Bronchial epithelial cell (primary cell): ENCODE data around the gene NCBP2. TPM values are rescaled to one million over a fixed set of nuclear protein-coding genes. Genes with fewer than 3 reads are reported as not detected.

Experiments
- DNase-seq: peaks from one replicate; pipeline ENCODE4 v3.0.0-alpha.2; 2010; ENCODE audit warnings: low read depth
- FAIRE-seq: peaks from 2 replicates; lab custom pipeline; 2011; peaks lifted over from hg19 to GRCh38; lab: Jason Lieb, UNC
- H3K27me3 ChIP-seq: 2 replicates; pipeline ENCODE4 v1.5.1; 2011; ENCODE audit warnings: low read length; ENCODE audit not compliant: control insufficient read depth, insufficient read depth
- H3K36me3 ChIP-seq: 2 replicates; pipeline ENCODE4 v1.5.1; 2011; ENCODE audit warnings: low read length; ENCODE audit not compliant: control insufficient read depth, insufficient read depth
- H3K4me3 ChIP-seq: 2 replicates; pipeline ENCODE4 v1.5.1; 2011; ENCODE audit warnings: mild to moderate bottlenecking, low read depth, low read length, control low read depth
- CTCF ChIP-seq: IDR thresholded peaks from 2 replicates; pipeline ENCODE4 v1.5.1; 2011; ENCODE audit warnings: mild to moderate bottlenecking, moderate library complexity, low read length, control low read depth, inconsistent platforms; ENCODE audit not compliant: insufficient read depth, severe bottlenecking
- total RNA-seq: library from RNA; depleted of rRNA; stranded (reverse); fragments of >200 nt; gene quantifications from 2 replicates; pipeline ENCODE4 v1.2.1, GENCODE V29; 2014

Gene NCBP2
- total RNA-seq, 1 donor from 2014 or later, result 94.0 TPM

GRCh38 chr3:196966526-196967401 lies 24.4 kb upstream of the NCBP2 start:
- no peak for FAIRE-seq
- TF ChIP-seq CTCF, result no peak
- no peaks in the 10 kb centered on the region for H3K36me3 ChIP-seq
- no peak overlapping the region for H3K4me3 ChIP-seq
- H3K27me3 ChIP-seq, result no peaks in the 10 kb centered on the region
- no peak for DNase-seq

GRCh38 chr3:196965804-196966173 lies 23.5 kb upstream of the NCBP2 start:
- H3K27me3 ChIP-seq, result no peaks in the 10 kb centered on the region
- no peak for TF ChIP-seq CTCF
- H3K36me3 ChIP-seq, result no peaks in the 10 kb centered on the region
- DNase-seq (no peak), FAIRE-seq (no peak)
- H3K4me3 ChIP-seq, result no peak overlapping the region

- Histone ChIP-seq H3K4me3 (no peak overlapping the region), H3K27me3 (no peaks in the 10 kb centered on the region), H3K36me3 (no peaks in the 10 kb centered on the region)
- no peak for DNase-seq
- TF ChIP-seq CTCF, result no peak
- no peak for FAIRE-seq
Observed at GRCh38 chr3:196965112-196965803, 22.9 kb upstream of the NCBP2 start.

- Histone ChIP-seq H3K4me3 (no peak overlapping the region), H3K27me3 (no peaks in the 10 kb centered on the region), H3K36me3 (no peaks in the 10 kb centered on the region)
- no peak for DNase-seq
- FAIRE-seq, result no peak
- no peak for TF ChIP-seq CTCF
Observed at GRCh38 chr3:196963631-196963953, 21.3 kb upstream of the NCBP2 start.

GRCh38 chr3:196962930-196963630 lies 20.8 kb upstream of the NCBP2 start:
- FAIRE-seq (no peak), DNase-seq (no peak)
- Histone ChIP-seq H3K4me3 (no peak overlapping the region), H3K27me3 (no peaks in the 10 kb centered on the region), H3K36me3 (no peaks in the 10 kb centered on the region)
- no peak for TF ChIP-seq CTCF
